HCT116 (cell line): Measurements from ENCODE around the gene ENTPD8.

Experiments
- EZH2 ChIP-seq: fragments of 200-600 bp; sonication (generic); IDR thresholded peaks from 2 replicates; pipeline ENCODE4 v1.6.1; 2017; ENCODE audit warnings: antibody characterized with exemption, mixed run types
- EZH2phosphoT487 ChIP-seq: fragments of 200-600 bp; IDR thresholded peaks from 2 replicates; pipeline ENCODE4 v1.6.1; 2018; ENCODE audit warnings: antibody characterized with exemption, borderline replicate concordance
- FOSL1 ChIP-seq: IDR thresholded peaks from 2 replicates; pipeline ENCODE4 v1.6.1; 2012; ENCODE audit warnings: low read depth
- POLR2A ChIP-seq: IDR thresholded peaks from 2 replicates; pipeline ENCODE4 v1.7.0; 2011; ENCODE audit warnings: borderline replicate concordance; ENCODE audit not compliant: insufficient read depth, insufficient read length; ENCODE audit errors: extremely low read depth
- POLR2AphosphoS5 ChIP-seq: IDR thresholded peaks from 2 replicates; pipeline ENCODE4 v1.6.1; 2011; ENCODE audit warnings: mild to moderate bottlenecking, low read depth, low read length, moderate library complexity
- RAD21 ChIP-seq: IDR thresholded peaks from 2 replicates; pipeline ENCODE4 v1.6.1; 2012; ENCODE audit warnings: low read depth, mild to moderate bottlenecking
- SP1 ChIP-seq: IDR thresholded peaks from 2 replicates; pipeline ENCODE4 v1.6.1; 2012; ENCODE audit warnings: low read depth
- YY1 ChIP-seq: IDR thresholded peaks from 2 replicates; pipeline ENCODE4 v1.6.1; 2011; ENCODE audit warnings: low read length, low read depth, moderate library complexity, mild to moderate bottlenecking; ENCODE audit not compliant: insufficient replicate concordance; ENCODE audit errors: extremely low read depth
- TF ChIP-seq, protein P1 (sequence below), 3 experiments: fragments of 200-600 bp in 1 of 3; sonication (generic) in 1 of 3; IDR thresholded peaks in 2 of 3; conservative IDR thresholded peaks in 1 of 3; 2 replicates each; pipeline ENCODE4 v1.5.1; 2012 to 2017; ENCODE audit warnings: low read depth in 2 of 3, low read length in 2 of 3, antibody characterized with exemption in 1 of 3, borderline replicate concordance in 1 of 3, control low read depth in 1 of 3, mild to moderate bottlenecking in 1 of 3, mixed read lengths in 1 of 3, mixed run types in 1 of 3, moderate library complexity in 1 of 3; ENCODE audit not compliant: insufficient read depth in 1 of 3
- TF ChIP-seq, protein P2 (sequence below): IDR thresholded peaks from 2 replicates; pipeline ENCODE4 v1.6.1; 2012

DNA sequence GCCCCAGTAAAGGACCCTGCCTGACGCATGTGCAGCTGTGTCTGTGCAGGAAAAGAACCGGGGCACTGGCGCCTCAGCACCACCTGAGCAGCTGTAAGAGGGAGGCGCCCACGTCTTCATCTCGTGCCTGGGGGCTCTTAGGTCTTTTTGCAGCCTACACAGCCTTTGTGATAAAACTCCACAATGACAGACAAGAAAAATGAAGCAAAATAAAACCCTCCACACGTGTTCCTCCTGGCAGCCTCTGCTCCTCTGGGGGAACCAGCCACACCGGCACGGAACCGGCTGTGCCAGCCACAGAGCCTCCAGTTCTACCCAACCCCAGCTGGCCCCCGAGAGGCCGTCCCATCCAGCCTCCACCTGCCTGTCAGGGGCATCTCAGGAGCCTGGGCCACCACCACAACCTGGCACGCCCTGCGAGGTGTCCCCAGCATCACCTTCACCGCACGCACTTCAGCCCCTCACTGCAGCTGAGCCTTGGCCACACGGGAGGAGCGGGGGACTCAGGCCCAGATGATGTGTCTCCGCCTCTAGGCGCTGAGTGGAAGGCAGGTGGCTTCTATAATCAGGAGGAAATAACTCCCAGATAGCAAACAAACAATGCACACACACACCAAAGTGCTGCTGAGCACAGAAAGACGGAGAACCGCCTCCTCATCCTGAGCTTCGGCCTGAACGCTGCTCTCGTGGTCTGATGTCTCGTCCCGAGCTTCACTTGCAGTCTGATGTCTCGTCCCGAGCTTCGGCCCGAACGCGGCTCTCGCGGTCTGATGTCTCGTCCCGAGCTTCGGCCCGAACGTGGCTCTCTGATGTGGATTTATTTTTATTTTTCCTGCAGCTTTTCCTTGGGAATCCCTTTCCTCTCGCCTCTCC lies 46.5 kb upstream of the ENTPD8 start:
- TF ChIP-seq, protein P1, sequence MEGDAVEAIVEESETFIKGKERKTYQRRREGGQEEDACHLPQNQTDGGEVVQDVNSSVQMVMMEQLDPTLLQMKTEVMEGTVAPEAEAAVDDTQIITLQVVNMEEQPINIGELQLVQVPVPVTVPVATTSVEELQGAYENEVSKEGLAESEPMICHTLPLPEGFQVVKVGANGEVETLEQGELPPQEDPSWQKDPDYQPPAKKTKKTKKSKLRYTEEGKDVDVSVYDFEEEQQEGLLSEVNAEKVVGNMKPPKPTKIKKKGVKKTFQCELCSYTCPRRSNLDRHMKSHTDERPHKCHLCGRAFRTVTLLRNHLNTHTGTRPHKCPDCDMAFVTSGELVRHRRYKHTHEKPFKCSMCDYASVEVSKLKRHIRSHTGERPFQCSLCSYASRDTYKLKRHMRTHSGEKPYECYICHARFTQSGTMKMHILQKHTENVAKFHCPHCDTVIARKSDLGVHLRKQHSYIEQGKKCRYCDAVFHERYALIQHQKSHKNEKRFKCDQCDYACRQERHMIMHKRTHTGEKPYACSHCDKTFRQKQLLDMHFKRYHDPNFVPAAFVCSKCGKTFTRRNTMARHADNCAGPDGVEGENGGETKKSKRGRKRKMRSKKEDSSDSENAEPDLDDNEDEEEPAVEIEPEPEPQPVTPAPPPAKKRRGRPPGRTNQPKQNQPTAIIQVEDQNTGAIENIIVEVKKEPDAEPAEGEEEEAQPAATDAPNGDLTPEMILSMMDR (IDR thresholded peaks at IDR 0.05 in 2 of 3, conservative IDR thresholded peaks at IDR 0.05 in 1 of 3; ENCODE audit: borderline replicate concordance in 1 of 3, insufficient read depth in 1 of 3, low read depth in 2 of 3, low read length in 2 of 3): no peak
- TF ChIP-seq POLR2AphosphoS5 (no peak), EZH2 (no peak), POLR2A (no peak), SP1 (no peak), FOSL1 (no peak), EZH2phosphoT487 (no peak), RAD21 (no peak), YY1 (no peak)
- TF ChIP-seq, protein P2, sequence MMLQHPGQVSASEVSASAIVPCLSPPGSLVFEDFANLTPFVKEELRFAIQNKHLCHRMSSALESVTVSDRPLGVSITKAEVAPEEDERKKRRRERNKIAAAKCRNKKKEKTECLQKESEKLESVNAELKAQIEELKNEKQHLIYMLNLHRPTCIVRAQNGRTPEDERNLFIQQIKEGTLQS: no peak
